ENCODE results near the gene TCEA2.

DNA sequence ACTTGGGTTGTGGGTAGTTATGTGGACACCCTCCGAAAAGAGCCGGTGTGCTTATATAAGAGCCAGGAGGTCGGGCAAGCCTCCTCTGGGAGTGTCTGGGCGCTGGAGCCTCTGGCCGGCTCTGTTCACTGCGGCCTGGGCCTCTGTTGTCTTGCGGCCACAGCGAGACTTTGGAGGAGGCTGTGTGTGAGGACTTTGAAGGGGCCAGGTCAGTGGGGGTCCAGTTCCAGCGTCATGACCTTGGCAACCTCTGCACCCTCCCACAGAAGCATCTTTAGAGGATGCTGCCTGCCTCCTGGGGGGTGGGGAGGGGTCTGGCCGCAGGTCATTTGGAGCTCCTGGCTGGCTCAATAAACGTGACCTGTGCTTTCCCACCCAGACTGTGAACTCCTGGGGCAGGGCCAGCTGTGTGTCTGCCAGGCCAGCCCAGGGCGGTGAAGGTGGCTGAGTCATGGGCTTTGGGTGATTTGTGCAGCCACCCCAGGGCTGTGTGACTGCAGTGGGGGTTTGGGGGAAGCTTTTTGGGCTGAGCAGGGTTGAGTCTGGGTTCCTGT lies 1.2 kb downstream of the TCEA2 start:
- TF ChIP-seq, protein P1, sequence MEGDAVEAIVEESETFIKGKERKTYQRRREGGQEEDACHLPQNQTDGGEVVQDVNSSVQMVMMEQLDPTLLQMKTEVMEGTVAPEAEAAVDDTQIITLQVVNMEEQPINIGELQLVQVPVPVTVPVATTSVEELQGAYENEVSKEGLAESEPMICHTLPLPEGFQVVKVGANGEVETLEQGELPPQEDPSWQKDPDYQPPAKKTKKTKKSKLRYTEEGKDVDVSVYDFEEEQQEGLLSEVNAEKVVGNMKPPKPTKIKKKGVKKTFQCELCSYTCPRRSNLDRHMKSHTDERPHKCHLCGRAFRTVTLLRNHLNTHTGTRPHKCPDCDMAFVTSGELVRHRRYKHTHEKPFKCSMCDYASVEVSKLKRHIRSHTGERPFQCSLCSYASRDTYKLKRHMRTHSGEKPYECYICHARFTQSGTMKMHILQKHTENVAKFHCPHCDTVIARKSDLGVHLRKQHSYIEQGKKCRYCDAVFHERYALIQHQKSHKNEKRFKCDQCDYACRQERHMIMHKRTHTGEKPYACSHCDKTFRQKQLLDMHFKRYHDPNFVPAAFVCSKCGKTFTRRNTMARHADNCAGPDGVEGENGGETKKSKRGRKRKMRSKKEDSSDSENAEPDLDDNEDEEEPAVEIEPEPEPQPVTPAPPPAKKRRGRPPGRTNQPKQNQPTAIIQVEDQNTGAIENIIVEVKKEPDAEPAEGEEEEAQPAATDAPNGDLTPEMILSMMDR (IDR thresholded peaks at IDR 0.05; ENCODE audit: insufficient read depth, low read length, poor library complexity, severe bottlenecking), result no peak
- no peak for TF ChIP-seq EZH2phosphoT487 (conservative IDR thresholded peaks at IDR 0.05; ENCODE audit: low read length)
